ENCODE data around the gene NAXE. TPM values are rescaled to one million over a fixed set of nuclear protein-coding genes. Genes with fewer than 3 reads are reported as not detected.
A peak's percentile ranks its signal among the peaks of the same experiment; 100 is the strongest.

The NAXE gene
- total RNA-seq, 1 experiment from 2014 or later = 96.6 TPM

DNA sequence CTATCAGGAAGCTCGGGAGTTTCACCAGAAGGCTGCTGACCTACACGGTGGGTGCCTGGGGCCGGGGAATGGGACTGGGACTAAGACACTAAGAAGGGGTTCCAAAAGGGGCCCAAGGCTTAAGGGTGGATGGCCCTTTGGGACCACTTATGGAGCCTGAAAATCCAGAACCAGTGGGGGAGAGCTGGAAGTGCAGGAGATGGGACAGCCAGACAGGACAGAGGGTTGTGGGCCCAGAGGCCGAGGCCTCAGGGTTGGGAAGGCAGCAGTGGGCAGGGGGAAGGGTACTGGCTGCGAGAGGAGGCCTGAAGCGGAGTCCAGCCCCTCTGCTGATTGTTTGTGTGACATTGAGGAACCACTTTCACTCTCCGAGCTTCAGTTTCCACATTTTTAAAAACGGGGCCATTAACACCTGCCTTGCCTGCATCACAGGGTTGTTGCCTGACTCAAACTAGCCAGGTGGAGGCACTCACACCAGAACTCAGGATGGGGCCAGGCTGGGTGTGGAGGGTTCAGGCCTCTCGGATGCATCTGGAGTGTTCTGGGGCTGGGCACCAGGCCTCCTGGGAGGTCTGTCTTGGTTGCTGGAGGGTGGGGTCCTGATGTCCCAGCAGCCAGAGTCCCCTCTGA is 9.1 kb upstream of the NAXE start:
- H3K4me2 ChIP-seq (ENCODE audit: insufficient read depth, insufficient read length, low read length) = no peak overlapping the region
- no peak overlapping the region; the same call in 1 of the 2 replicates for H3K14ac ChIP-seq (ENCODE audit: insufficient read depth, low read length)
- H4K91ac ChIP-seq (ENCODE audit: insufficient read length, low read depth, low read length) = no peak overlapping the region
- Mint-ChIP-seq H3K9me3 (no peaks in the 10 kb centered on the region), H3K27me3 (ENCODE audit: low read depth) (0 out of 2 replicates have a peak, but pooled peaks cover 2% of the 10 kb centered on the region), H3K27ac (peak overlapping the region in 1 of 3 experiments; percentile 16; a peak in 2 of 7 replicates), H3K4me3 (no peak overlapping the region), H3K36me3 (ENCODE audit: insufficient read depth in 1 of 3, low read depth in 3 of 3) (no peaks in the 10 kb centered on the region), H3K4me1 (peaks cover 19% of the 10 kb centered on the region in 2 experiments)
- no peak overlapping the region for H4K5ac ChIP-seq (ENCODE audit: insufficient read length, low read depth, low read length)
- TF ChIP-seq, protein P1, sequence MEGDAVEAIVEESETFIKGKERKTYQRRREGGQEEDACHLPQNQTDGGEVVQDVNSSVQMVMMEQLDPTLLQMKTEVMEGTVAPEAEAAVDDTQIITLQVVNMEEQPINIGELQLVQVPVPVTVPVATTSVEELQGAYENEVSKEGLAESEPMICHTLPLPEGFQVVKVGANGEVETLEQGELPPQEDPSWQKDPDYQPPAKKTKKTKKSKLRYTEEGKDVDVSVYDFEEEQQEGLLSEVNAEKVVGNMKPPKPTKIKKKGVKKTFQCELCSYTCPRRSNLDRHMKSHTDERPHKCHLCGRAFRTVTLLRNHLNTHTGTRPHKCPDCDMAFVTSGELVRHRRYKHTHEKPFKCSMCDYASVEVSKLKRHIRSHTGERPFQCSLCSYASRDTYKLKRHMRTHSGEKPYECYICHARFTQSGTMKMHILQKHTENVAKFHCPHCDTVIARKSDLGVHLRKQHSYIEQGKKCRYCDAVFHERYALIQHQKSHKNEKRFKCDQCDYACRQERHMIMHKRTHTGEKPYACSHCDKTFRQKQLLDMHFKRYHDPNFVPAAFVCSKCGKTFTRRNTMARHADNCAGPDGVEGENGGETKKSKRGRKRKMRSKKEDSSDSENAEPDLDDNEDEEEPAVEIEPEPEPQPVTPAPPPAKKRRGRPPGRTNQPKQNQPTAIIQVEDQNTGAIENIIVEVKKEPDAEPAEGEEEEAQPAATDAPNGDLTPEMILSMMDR (conservative IDR thresholded peaks at IDR 0.05) = no peak
- no peaks in the 10 kb centered on the region for H4K20me1 ChIP-seq (ENCODE audit: control insufficient read depth, insufficient read depth, insufficient read length)
- no peak overlapping the region for H3K4ac ChIP-seq (ENCODE audit: low read depth, low read length)
- no peak overlapping the region for H3T11ph ChIP-seq (ENCODE audit: low read length)
- H3K9ac ChIP-seq (ENCODE audit: extremely low read depth, insufficient read length, low read length) = no peak overlapping the region
- H3K79me1 ChIP-seq (ENCODE audit: insufficient read depth, low read depth, low read length, poor library complexity, severe bottlenecking) = no peaks in the 10 kb centered on the region
- no peak overlapping the region for H2BK12ac ChIP-seq (ENCODE audit: insufficient read length, low read depth, low read length)
- H2BK20ac ChIP-seq (ENCODE audit: low read depth, low read length, poor library complexity, severe bottlenecking) = no peak overlapping the region
- H2BK120ac ChIP-seq (ENCODE audit: low read depth, low read length, poor library complexity, severe bottlenecking) = no peak overlapping the region
- WGBS (ENCODE audit: extremely low coverage, insufficient read length, low lambda C conversion rate) = no CpG with 5 or more reads among the region's 9 CpGs
- H3K79me2 ChIP-seq (ENCODE audit: insufficient read depth, low read length) = no peaks in the 10 kb centered on the region
- H2BK5ac ChIP-seq (ENCODE audit: insufficient read length, low read length) = no peak overlapping the region
- H4K8ac ChIP-seq (replicated peaks; ENCODE audit: insufficient read length, low read depth, low read length) = no peak overlapping the region
- H3K27me3 ChIP-seq (ENCODE audit: insufficient read depth, low read length) = no peaks in the 10 kb centered on the region; the same call in 1 of the 2 replicates
- no peak overlapping the region for H3K23ac ChIP-seq (ENCODE audit: insufficient read length, low read depth, low read length)
- no peak overlapping the region for H2AFZ ChIP-seq (ENCODE audit: low read length)
- no peaks in the 10 kb centered on the region for H3K23me2 ChIP-seq (ENCODE audit: insufficient read length, low read depth, low read length, poor library complexity, severe bottlenecking)
- no peak overlapping the region for H3K18ac ChIP-seq (ENCODE audit: insufficient read length, low read depth, low read length)
- no peaks in the 10 kb centered on the region; the same call in 1 of the 2 replicates for H3K4me1 ChIP-seq (ENCODE audit: insufficient read depth, low read length)
- no peak overlapping the region for H2AK5ac ChIP-seq (ENCODE audit: insufficient read length, low read length)
- H3K27ac ChIP-seq (ENCODE audit: insufficient read length, low read depth, low read length) = no peak overlapping the region
- H3K9me3 ChIP-seq (ENCODE audit: control insufficient read depth, low read depth, low read length) = no peaks in the 10 kb centered on the region
- no peak overlapping the region for H2BK15ac ChIP-seq (ENCODE audit: low read depth, low read length)
- H3K56ac ChIP-seq (ENCODE audit: insufficient read length, low read depth, low read length) = no peak overlapping the region
- DNase-seq = peak; percentile 38

All from H9 (cell line).